Activated CD4-positive, alpha-beta T cell treated with anti-CD3 and anti-CD28 coated beads, Interleukin-2, amount 50 U/mL, for 1 hour (primary cell): ENCODE measurements around the gene MTUS2.
A peak's percentile ranks its signal among the peaks of the same experiment; 100 is the strongest.

Source experiments
- DNase-seq: peaks from one replicate; pipeline ENCODE4 v3.0.0-alpha.2; 2020

The MTUS2 gene

DNA sequence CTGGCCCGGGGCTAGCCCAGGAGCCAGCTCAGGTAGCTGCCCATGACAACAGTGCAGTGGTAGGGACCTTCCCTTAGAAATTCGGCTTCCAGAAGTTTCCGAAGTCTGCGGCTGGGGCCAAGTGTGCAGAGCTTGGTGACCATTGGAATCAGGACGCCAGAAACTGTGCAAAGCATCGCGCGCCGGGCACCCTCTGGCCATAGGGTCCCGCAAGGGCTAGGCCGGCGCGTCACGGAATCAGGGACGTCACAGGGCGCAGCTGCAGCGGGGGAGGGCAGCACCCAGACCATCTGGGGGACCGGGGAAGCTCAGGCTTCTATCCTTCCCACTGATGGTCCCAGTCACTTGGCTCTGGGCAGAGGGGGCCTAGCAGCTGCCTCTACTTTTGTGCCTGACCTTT, 219.1 kb downstream of the MTUS2 start:
- no peak for DNase-seq

DNA sequence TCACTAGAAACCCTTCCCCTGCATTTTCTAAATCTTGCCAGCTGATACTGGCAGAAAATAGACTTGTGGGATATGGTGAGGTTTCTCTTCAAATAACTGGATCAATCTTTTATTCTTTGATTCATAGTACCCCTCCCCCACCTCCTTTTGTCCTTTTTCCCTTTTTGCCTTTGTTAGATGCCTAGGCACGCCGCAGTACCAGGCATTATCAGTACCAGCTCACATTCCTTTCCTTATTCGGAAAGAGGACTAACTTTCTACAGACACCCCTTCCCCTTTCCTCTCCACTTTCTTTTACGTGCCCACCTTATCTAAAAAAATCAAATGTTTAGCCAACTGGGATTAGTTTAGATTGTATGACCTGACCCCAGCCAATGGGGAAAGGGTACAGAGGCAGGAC, 226.4 kb downstream of the MTUS2 start:
- DNase-seq, result no peak

DNA sequence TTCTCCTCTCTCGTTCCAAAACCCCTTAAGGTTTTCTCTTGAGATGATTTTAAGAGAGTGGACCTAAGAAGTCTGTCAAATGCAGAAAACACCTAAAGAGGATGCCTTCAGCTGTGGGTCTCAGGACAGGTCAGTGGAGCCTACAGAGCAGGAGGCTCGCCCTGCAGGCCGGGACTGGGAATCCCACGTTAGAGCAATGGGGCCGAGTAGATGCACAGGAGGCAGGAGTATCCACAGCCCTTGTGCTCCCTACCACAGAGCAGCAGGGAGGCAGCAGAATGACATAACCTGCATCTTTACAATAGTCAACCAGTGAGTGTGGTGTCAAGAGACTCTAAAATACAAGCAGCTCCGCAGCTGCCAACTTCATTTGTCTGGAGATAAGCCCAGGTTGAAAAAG, 229.4 kb downstream of the MTUS2 start:
- DNase-seq, result no peak

DNA sequence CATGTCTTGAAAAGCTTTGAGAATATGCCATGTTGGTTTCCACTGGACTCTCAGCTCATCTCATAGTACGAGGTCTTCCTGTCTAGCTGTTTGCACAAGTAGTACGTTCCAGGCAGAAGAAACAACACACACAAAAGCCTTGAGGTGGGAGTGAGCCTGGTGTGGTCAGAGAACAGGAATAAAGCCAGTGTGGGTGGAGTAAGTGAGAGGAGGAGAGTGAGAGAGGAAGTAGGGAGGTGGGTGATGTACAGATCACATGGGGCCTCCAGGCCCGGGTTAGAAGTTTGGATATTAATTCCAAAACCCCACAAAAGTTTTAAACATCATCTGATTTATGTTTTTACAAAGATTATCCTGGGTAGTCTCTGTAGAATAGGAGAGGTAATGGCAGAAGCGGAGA, 230.6 kb downstream of the MTUS2 start:
- DNase-seq, result no peak

DNA sequence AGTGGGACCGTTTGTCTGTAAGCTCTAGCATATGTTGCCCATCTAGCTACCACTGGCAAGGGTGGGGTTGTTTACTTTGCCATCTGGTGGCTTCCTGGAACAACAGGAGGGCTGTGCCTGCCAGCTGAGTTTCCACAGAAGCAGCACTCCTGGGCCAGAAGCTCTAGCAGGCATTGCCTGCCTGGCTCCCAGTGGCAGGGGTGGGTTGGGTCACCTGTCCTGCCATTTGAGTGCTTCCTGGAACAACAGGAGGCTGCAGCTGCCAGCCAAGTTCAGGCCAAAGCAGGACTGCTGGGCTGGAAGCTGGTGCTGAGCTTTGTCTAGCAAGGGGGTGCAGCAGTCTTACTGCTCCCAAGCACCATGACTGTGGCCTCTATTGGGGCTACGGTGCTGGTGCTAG, 239.7 kb downstream of the MTUS2 start:
- DNase-seq, result no peak

DNA sequence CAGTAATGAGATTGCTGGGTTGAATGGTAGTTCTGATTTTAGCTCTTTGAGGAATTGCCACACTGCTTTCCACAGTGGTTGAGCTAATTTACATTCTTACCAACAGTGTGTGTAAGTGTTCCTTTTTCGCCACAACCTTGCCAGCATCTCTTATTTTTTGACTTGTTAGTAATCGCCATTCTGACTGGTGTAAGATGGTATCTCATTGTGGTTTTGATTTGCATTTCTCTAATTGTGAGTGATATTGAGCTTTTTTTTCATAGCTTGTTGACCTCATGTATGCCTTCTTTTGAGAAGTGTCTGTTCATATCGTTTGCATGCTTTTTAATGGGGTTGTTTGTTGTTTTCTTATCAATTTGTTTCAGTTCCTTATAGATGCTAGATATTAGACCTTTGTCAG, 245.0 kb downstream of the MTUS2 start:
- no peak for DNase-seq

DNA sequence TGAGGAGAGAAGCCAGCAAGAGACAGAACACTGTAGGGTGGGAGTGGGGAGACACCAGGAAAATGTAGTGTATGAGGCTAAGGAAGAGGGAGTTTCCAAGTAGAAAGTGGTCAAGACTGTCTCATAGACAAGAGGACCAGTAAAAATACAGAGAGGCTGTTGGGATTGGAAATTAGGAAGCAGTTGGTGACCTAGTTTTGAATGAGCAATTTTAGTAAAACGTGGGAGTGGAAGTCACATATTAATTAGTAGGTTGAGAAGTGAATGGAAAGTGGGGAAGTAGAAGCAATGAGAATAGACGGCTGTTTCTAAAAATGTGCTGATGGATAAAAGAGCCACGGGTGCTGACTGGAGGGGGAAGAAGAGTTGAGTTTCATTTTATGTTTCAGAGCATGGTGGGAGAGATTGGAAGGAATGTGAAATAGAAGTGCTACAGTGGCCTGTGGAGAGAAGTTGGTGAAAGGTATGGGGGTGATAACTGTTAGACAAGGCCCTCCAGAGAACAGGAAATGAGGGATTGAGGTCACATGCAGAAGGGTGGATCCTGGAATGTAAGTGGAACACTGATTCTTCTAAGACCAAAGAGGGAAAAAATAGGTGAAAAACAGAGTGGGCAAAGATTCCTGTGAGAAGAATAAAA, 247.3 kb downstream of the MTUS2 start:
- no peak for DNase-seq

DNA sequence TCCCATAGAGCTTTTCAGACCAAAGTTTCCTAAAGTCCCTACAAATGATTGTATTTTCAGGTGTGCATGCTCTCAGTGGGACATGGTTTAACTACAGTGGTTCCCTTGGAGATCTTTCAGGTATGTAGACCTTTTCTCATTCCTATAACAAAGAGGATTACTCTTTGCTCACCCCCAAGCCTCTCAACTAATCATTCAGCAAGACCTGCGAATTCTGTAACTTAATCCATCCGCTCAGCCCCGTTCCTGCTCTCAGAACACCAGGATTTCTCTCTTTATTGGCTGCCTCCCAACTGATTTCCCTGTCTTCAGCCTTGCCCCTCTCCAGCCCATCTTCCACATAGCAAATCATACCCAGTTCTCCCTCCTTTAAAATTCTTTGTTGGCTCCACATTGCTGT, 253.6 kb downstream of the MTUS2 start:
- no peak for DNase-seq

DNA sequence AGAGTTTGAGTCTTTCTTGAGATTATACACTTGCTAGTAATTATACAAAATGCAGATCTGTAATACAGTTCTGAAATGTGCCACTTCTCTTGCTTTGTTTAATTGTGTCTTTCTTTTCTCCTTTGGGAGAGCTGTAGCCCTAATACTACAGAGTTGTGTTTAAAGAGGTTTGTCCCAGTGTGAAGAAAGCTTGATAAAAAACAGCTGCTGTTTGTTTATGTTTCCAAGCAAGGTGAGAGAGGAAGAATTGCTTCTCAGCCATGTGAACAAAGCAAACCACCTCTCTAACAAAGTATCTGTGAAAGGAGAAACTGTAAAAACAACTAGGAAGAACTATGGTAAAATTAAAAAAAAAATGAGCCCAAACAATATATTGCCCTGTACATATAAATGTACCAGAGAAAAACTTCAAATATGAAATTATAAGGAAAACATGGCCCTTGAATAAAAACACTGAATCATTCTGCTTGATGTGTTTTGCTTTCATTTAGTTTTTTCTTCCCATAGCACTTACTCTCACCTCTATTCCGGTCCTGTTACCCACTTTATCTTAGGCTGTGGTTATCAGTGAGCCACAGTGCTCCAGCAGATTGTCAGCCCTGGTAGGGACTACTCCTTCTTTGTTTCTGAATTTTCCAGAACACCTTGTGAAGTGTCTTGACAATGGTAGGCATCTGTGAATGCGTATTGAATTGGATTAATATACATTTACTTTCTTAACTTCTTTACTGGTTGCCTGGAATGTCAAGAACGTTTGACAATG, 257.1 kb downstream of the MTUS2 start:
- no peak for DNase-seq

DNA sequence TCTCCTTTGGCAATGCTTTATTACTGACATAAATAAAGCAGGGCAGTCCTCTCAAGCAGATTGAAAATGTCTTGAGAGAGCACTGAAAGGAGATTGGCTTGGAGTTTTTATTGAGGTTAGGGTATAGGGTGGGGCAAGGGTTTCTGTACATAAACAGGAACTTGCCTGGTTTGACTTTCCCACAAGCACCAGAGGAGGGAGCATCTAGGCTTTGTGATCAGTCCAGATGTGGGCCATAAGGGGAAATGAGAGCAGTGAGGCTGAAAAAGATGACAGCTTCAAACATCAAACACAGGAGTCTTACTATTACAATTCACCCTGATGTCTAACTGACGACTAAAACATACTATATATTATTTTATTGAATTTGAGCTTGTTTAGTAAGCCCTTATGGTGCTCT, 260.9 kb downstream of the MTUS2 start:
- peak; percentile 16 for DNase-seq

DNA sequence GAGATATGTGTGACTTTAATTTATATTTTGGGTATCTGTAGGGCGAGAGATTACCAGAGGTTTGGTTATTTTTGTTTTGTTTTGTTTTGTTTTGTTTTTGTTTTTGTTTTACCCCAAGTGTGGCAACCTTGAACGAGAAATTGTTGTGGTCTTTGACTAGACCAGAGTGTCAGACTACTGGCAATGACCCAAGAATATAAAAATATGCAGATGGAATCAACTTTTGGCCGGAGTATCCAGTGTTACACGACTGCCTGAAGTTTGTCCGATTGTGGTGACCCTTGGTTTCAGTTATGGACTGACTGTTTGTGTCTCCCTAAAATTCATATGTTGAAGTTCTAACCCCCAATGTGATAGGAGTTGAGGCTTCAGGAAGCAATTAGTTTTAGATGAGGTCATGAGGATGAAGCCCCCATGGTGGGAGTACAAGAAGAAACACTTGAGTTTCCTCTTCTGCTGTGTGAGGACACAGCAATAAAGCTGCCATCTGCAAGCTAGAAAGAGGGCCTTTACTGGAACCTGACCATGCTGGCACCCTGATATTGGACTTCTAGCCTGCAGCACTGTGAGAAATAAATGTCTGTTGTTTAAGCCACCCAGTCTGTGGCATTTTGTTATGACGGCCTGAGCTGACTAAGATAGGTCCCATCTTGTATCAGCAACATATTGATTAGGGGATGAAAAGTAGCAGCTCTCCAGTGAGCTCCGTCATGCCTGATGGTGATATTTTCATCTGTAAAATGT, 261.7 kb downstream of the MTUS2 start:
- no peak for DNase-seq

DNA sequence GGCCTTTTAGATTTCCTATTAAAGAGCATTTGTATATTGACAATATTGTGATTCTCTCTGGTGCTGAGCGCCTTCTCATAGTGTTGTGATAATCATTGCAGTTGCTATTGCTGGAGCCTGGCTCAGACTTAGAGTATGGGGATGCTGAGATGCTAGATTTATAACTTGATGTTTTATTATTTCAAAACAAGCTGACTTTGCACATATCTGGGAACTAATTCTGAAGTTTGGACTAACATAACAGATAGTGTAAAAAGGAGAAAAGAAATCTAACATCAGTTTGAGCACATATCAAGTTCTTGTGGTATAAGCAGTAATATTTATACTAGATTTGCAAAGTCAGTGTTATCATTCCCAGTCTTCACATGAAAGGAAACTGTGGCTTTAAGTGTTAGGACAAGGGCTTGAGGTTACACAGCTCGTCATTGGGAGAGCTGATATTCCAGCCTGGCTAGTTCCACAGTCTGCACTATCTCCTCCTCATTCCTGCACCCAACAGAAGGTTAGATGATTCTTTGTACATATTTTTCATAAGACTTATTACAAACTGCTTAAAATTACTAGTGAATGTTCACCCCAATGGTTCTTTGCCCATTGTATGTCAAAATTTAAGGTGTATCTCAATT, 279.8 kb downstream of the MTUS2 start:
- no peak for DNase-seq

DNA sequence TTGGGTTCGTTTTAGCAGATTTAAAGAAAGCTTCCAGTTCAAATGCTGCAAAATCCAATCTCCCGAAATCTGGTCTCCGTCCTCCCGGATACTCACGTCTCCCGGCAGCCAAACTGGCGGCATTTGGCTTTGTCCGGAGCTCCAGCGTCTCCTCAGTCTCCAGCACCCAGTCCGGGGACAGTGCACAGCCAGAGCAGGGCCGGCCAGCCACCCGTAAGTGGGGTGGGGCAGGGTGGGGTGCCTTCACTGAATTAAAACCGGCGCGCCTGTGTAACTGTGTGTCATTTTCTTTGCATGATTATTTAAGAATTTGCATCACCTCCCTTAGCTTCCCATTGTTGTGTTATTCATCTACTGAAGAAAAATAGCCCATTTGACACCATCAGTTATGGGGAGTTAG, 280.6 kb downstream of the MTUS2 start:
- DNase-seq, result no peak

DNA sequence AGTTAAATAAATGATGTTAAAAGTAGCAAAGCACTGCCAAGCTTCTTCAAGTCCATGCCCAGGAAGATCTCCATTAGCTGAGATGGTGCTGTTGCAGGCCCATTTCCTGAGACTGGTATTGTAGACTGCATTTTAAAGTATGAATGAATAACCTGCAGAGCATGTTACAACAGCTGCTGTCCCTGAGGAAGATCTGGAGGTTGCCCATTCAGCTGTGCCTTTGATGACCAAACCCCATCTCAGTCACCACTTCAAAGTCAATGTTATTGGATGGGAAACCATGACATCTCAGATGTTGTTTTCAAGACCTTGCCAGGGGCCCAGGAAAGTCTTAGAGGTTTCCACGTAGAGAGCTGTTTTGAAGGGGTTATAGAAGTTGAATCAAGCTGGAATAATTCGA, 281.3 kb downstream of the MTUS2 start:
- no peak for DNase-seq

DNA sequence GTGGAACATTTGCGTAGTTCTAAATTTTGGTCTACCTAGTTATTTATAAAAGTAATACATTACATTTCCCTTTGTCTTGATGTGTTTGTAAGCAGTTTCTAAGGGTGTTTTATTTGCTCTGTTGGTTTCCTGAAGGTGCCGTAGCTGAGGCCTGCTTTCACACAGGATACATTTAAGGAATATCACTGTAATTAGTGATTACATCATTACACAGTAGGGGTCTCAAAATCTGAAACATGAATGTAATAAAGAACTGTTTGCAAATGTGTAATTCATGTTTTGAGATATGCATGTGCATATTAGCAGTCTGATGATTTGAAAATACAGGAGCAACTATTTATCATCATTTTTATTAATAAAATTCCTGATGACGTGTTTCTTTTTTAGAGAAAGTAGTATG, 281.8 kb downstream of the MTUS2 start:
- DNase-seq, result no peak

DNA sequence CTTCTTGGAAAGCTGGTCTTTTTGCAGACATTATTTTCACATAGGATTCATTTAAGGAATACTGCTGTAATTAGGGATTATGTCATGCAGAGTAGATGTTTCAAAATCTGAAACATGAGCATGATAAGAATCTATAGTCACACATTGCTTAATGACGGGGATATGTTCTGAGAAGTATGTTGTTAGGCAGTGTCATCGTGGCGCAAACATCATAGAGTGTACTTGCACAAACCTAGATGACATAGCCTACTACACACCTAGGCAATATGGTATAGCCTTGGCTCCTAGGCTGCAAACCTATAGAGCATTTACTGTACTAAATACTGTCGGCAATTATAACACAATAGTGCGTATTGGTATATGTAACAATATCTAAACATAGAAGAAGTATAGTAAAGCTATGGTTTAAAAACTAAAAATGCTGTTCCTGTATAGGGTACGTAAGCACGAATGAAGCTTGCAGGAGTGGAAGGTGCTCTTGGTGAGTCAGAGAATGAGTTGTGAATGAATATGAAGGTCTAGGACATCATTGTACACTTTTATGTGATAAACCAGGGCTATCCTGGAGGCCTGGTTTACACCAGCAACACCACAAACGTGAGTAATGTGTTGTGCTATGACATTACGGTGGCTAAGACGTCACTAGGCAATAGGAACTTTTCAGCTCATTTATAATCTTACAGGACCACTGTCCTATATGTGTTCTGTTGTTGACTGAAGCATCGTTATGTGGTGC, 283.1 kb downstream of the MTUS2 start:
- DNase-seq, result no peak

DNA sequence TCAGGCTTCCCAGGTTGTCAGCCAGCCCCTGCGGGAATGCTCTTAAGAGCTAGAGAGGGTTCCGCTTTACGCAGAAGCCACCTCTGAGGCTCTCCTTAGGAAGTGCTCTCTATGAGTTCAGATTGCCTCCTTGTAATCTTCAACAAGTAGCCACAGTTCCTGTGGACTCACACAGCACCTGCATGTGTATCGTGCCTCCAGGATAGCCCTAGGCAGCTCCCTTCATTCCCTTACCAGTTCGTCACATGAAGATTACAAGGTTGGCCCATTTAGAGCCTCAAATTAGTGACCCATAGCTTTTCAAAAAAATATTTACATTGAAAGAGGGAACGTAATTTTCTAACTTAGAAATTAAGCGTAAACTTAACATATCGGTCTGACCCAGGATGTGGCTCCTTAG, 284.3 kb downstream of the MTUS2 start:
- DNase-seq, result no peak

DNA sequence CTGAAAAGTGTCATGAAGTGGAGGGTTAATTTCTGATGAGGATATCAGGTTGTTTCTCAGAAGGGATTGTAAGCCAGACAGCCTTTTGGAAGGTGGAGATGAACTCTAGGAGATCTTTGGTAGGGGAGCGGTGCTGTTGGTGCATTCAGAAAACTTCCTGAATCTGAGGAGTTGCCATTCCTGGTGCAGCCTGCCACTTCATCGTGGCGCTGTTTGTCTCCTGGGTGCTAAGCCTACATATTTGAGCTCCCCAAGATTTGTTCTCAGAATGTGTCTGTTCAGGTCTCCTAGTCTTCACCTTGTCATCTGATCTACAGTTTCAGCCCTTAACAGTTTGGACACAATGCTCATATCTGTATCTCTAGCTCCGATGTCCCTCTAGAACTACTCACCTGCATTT, 285.6 kb downstream of the MTUS2 start:
- DNase-seq, result no peak

DNA sequence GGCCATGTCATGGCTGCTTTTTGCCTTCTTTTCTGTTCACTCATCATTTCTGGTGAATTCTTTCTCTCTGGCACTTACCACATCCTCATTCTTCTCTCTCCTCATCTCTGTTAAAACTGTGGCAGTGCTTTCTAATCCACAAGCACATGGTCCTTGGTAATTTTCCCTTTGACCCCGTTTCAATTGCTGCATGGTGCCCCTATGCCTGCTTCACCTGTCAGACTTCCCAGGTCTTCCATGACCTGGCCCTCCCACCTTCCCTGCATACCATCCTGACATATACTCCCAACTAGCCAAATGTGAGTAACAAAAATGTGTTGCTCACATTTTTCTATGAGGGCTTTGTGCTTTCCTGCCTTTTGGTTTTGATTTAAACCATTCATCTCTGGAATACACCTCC, 286.5 kb downstream of the MTUS2 start:
- DNase-seq, result no peak

DNA sequence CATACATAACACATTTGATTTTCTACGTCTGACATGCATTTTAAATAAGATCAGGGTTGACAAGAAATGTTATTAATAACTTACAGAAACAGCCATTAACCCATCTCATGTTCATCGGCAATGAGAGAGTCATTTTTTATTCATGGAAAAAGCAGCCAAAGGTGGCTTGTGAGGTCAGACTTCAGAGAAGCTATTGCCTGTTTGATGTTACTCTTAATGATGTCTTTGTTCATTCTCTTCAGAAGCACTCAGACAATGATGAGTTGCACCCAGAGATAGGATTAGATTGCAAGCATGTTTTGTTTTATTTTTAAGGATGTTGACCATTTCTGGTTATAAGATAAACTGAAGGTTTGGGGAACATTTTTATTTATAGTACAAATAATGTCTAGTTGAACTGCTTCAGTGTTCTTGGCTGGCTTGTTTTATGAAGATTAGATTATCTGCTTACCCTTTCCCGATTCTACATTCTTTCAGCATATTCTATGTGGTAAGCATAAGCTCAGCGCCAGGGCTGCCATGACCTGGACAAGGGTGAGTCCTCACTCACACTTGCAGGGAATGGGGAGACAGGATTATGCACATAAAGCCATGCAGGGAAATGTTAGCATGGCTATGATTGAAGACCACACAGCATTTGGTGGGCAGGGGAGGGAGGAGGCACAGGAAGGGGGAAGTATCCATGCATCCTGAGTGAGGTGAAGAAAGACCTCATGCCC, 288.1 kb downstream of the MTUS2 start:
- no peak for DNase-seq

DNA sequence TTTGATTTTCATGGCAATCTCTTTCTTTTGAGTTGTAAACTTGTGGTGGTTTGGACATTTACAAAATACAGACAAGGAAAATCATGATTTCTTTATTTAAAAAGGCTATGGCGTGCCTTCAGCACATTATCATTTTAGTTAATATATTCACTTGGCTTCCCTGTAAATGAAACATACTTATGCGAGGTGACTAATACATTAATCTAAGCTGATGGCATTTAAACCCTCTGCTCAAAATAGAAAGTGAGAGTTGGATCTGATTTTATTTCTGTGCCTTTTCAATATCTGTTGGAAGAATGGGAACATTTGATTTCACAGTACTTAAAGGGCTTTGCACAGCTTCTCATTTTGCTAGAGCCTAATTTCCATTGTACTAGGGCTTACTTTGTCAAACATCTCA, 289.8 kb downstream of the MTUS2 start:
- no peak for DNase-seq

DNA sequence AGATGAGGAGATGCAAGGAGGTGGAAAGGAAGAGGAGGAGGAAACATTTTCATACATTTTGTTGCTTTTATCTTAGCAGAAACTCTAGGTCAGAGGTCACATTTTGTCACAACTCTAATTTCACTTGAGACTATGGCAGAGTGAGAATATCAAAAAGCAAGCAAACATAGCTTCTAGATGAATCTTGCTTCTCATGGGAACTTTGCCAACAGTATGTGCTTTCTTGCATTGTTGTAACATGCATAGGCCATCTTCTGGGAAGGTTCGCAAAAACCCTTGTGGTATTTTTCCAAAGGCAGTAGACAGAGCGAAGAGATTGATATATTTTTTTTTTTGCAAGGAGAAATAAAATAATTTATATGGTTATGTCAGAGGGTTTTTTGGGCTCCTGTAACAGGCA, 291.3 kb downstream of the MTUS2 start:
- DNase-seq, result no peak
